Germinal center (tissue), 1 donor: ENCODE data around the gene MTX3.

Experiments
- DNase-seq: peaks from one replicate; pipeline ENCODE4 v3.0.0; 2012; ENCODE audit warnings: mixed read lengths, low spot score

Gene MTX3, protein sequence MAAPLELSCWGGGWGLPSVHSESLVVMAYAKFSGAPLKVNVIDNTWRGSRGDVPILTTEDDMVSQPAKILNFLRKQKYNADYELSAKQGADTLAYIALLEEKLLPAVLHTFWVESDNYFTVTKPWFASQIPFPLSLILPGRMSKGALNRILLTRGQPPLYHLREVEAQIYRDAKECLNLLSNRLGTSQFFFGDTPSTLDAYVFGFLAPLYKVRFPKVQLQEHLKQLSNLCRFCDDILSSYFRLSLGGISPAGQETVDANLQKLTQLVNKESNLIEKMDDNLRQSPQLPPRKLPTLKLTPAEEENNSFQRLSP

GRCh38 chr5:79990598-79991507 is at the start of gene MTX3:
Gene MTX3 (minus strand): TSS chr5:79991262. CDS start chr5:79991238, 24 bp downstream.
- peak; percentile 84 for DNase-seq

DNA sequence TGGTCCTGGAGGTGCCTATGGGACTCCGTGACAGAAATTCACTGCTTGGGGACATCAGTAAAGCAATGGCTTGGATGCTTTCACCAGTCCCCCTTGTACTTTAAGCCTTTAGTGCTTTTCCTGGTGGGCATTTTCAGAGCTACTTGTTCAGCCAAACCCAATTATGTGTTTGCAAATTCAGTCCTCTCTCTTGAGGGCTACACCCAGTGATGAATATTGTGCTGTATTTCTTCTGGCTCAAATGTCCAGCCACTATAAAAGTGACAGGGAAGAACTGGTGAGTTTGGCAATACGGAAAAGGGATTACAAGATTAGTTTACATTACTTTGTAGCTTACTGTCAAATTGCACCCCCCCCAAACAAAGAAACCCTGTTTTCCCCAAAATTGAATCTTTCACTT is 48.6 kb upstream of the MTX3 start:
- no peak for DNase-seq

GRCh38 chr5:80037366-80037765 is 46.3 kb upstream of the MTX3 start:
- DNase-seq = no peak

- DNase-seq = no peak
Measured at GRCh38 chr5:80036615-80037014, 45.6 kb upstream of the MTX3 start.

GRCh38 chr5:80035839-80036238 is 44.8 kb upstream of the MTX3 start:
- no peak for DNase-seq

DNA sequence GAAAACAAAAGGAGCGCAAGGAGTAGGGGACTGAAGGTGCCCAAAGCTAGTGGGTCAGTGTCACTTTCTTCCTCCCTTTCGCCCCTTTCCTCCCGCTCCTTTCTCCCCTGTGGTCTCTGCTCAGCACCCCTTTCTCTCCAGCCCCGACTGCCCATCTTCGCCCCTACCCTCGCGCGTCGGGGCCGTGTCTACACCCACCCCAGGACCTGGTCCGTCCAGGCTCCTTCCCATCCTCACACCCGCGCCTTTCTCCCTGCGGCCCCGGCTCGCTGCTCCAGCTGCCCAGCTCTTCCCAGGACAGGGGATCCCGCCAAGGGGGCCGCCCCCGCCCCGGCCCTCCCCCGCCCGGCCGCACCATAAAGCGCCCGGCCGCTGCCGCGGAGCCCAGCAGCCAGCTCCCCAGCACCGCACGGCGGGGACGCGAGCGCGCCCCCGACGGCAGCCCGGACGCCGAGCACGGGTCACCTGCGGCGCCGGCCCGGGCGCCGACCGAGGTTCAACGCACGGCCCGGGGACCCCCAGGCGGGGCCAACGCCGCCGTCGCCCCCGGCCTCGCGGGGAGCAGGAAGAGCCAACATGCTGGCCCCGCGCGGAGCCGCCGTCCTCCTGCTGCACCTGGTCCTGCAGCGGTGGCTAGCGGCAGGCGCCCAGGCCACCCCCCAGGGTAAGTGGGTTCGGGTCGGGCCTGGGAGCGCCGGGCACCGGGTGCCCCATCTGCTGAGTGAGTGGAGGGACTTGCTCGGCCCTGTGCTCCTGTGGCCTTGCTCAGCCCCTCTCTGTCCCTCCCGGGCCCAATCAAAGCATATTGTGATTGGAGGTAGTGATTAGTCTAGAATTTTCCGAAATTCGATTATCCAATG is 44.1 kb upstream of the MTX3 start, which contains the start of gene THBS4:
THBS4 (plus strand) TSS at position 387 of the 860 bp plus-strand sequence; CDS start at position 577, 190 bp downstream.
- no peak for DNase-seq

DNA sequence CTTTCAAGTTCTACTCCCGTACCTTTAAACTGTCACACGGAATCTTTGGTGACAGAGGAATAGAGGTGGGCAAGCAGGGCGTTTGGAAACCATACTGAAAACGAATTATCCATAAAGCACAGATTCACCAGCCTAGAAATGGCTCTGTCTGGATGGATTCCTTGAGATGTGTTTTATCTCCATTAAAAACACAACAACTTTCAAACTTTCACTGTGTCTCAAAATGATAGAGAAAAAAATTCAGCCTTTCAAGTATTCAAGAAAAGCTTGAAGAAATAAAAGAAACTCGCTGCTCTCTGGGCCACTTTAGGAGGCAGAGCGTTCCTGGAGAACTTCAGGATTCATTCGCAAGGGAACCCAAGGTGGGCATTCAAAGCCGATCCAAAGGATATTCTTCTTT is 43.5 kb upstream of the MTX3 start:
- DNase-seq = no peak

DNA sequence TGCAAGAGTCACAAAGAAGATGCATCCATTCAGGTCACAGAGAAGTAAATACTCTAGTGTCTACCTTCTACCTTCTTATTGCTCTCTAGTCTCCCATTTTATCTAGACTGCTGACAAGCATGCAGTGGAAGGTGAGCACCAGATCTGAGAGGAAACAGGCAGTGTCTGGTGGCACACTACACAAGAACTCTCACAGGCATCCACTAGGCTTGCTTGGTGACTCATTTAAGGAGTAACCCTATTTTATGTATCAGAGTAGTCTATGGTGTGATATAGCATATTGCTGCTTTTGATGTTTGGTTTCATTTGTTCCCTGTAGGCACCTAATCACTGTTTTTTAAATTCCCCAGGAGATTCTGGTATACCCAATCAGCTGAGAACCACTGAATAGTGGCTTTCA is 42.5 kb upstream of the MTX3 start:
- DNase-seq = no peak

GRCh38 chr5:80031109-80031508 is 40.0 kb upstream of the MTX3 start:
- no peak for DNase-seq

DNA sequence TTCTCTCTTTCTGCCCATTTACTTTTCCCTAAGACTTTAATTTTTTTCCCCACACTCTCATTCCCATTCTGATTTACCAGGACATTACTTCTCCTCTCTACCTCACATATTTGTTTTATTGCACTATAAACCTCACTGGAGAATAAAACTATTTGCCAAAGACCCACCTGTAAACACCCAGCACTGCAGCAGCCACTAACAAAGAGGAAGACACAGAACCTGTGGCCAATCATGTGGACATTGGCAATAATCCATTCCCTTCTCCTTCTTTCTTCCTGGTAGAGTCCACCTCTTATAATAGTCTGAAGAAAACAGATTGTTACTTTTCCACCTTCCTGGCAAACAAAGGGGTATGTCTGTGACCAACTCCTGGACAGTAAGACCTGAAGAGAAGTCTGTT is 35.8 kb upstream of the MTX3 start:
- no peak for DNase-seq

- no peak for DNase-seq
Measured at GRCh38 chr5:80025069-80025468, 34.0 kb upstream of the MTX3 start.

DNA sequence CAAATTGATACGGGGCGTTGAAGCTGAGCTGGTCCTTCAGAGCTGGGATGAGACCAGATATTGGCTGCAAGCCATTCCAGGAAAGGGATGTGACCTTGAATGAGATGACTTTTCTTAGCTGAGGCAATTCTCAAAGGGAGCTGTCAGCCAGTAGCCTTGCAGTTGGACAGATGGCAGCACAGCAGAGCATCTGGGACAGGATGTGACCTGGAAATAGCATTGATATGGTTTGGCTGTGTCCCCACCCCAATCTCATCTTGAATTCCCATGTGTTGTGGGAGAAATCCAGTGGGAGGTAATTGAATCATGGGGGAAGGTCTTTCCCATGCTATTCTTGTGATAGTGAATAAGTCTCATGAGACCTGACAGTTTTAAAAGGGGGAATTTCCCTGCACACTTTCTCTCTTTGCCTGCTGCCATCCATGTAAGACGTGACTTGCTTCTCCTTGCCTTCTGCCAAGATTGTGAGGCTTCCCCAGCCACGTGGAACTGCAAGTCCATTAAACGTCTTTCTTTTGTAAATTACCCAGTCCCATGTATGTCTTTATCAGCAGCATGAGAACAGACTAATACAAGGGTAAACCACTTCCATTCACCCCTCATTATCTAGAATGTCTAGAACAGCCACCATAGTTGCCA is 19.8 kb upstream of the MTX3 start:
- DNase-seq = no peak

- no peak for DNase-seq
Measured at GRCh38 chr5:80008995-80009765, 18.1 kb upstream of the MTX3 start.

DNA sequence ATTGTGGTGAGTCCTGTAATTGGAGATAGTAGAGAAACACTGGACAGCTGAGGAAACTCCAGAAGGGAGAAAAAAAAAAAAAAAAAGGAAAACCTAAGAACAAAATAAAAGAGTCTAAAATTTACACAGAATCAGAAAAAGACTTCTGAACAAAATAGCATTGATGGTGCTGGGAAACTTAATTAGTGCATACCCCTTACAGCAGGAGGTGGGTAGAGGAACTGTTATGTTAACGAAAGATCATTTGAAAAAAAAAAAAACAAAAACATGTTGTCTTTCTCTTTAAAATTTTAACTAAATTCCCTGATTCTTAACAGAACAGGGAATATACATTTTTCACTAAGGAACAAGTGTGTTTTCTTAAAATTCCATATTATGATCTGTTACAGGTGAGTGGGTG is 11.6 kb upstream of the MTX3 start:
- DNase-seq = no peak

GRCh38 chr5:79999722-80000121 is 8.7 kb upstream of the MTX3 start:
- DNase-seq = no peak

DNA sequence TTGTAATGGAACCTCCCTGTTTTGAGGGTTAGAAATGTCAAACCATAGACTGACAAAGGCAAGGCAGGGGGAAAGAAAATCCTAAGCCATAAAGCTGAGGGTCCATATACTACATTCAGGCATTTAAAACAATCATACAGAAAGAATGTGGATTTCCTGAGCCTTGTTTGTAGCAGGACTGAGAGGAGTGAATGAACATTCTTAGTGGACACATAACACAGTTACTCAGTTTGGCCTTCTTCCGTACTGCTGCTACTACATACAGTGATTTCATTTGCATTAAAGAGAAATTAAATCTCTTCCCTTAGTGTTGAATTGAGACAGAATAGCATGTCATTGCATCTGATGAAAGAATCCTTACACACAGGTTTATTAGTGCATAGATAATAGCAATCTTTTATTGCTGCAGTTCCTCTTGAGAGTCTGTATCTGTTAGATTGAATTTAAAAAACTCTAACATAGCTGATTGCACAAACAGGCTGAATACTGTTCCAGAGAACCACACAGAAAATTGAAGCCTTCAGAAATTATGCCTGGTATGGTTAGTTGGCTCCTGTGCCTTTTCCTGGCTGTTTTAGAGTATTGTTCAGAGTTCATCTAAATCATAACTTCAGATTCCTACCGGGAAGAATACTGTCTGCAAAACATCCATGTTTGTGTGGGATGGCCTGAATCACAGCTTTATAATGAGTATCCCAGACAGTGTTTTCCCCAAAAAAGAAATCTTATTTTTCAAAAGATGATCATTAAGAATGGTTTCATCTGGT is 2.0 kb upstream of the MTX3 start:
- DNase-seq = no peak

DNA sequence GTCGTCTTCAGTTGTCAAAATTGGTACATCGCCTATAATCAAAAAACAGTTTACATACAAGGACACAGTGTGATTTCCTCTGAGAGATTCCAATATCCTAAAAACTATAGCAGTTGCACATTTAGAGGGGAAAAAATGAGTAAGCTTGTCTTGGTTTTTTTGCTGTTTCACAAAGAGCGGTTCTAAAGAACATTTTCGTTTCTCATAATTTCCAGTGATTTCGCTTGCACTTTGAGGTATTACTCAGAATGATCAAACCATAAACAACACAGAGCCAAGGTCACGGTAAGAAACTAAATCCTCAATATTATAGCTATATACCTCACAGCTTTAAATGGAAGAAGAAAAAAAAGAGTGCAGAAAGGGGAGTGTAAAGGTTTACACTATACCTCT is 861 bp downstream of the MTX3 start:
- peak; percentile 4 for DNase-seq

GRCh38 chr5:79986260-79986659 is 4.8 kb downstream of the MTX3 start:
- DNase-seq = no peak

- DNase-seq = no peak
Measured at GRCh38 chr5:79985288-79985687, 5.8 kb downstream of the MTX3 start.

GRCh38 chr5:79984363-79984762 is 6.7 kb downstream of the MTX3 start:
- no peak for DNase-seq
